Activated T-cell treated with anti-CD3 and anti-CD28 coated beads, Interleukin-2, amount 50 U/mL, for 4 hours (primary cell): ENCODE data around the gene MAPKAPK2. TPM values are rescaled to one million over a fixed set of nuclear protein-coding genes. Genes with fewer than 3 reads are reported as not detected.

Experiments used
- ATAC-seq, 2 donors: fragments of 200-7000 bp; cut with Tn5 transposase; one replicate each; pipeline ENCODE4 v1.10.0; 2021
- DNase-seq: peaks from one replicate; pipeline ENCODE4 v3.0.0-alpha.2; 2020
- H3K27me3 Mint-ChIP-seq: one replicate; pipeline ENCODE4 v1.8.0; 2021; ENCODE audit warnings: low read depth, mixed read lengths
- H3K36me3 Mint-ChIP-seq: one replicate; pipeline ENCODE4 v1.8.0; 2022; ENCODE audit warnings: mixed read lengths; ENCODE audit not compliant: insufficient read depth
- H3K4me1 Mint-ChIP-seq: one replicate; pipeline ENCODE4 v1.8.0; 2021; ENCODE audit warnings: low read depth, mixed read lengths
- H3K4me3 Mint-ChIP-seq: one replicate; pipeline ENCODE4 v1.8.0; 2021; ENCODE audit warnings: mild to moderate bottlenecking, moderate library complexity, mixed read lengths
- H3K9me3 Mint-ChIP-seq: one replicate; pipeline ENCODE4 v1.8.0; 2021; ENCODE audit warnings: mixed read lengths
- total RNA-seq, 3 donors: library from RNA; stranded (reverse); gene quantifications; one replicate each; pipeline ENCODE4 v1.2.1, GENCODE V29; 2021

The MAPKAPK2 gene
- total RNA-seq, 3 donors from 2014 or later: 98.2 to 136 (median 135) TPM

DNA sequence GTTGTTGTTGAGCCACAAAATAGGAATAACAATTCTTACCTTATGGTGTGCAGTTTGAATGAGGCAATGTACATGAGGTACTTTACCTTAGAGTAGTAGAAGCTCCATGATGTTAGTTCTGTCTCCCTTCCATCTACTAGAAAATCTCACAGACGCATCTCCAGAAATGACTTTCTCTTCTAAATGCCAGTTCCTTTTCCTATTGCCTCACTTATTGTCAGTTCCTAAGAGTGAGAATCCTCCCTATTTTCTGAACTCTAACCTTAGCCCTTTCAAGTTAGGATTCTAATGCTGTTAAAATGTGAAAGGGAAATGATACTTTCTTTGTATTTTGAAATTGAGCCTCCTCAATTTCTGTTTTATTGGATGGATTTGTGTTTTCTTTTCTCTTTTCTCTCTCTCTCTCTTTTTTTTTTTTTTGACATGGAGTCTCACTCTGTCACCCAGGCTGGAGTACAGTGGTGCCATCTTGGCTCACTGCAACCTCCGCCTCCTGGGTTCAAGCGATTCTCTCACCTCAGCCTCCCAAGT lies 18.6 kb upstream of the MAPKAPK2 start:
- no peaks in the 10 kb centered on the region for H3K9me3 Mint-ChIP-seq
- H3K4me1 Mint-ChIP-seq: peaks cover 25% of the 10 kb centered on the region
- H3K27me3 Mint-ChIP-seq: peaks cover 15% of the 10 kb centered on the region
- DNase-seq: no peak
- no peak for ATAC-seq
- no peaks in the 10 kb centered on the region for H3K36me3 Mint-ChIP-seq
- no peak overlapping the region for H3K4me3 Mint-ChIP-seq

GRCh38 chr1:206666954-206667665 lies 17.6 kb upstream of the MAPKAPK2 start:
- DNase-seq (no peak), ATAC-seq (no peak)
- Mint-ChIP-seq H3K36me3 (no peaks in the 10 kb centered on the region), H3K4me3 (no peak overlapping the region), H3K4me1 (peaks cover 23% of the 10 kb centered on the region), H3K27me3 (peaks cover 15% of the 10 kb centered on the region), H3K9me3 (no peaks in the 10 kb centered on the region)

DNA sequence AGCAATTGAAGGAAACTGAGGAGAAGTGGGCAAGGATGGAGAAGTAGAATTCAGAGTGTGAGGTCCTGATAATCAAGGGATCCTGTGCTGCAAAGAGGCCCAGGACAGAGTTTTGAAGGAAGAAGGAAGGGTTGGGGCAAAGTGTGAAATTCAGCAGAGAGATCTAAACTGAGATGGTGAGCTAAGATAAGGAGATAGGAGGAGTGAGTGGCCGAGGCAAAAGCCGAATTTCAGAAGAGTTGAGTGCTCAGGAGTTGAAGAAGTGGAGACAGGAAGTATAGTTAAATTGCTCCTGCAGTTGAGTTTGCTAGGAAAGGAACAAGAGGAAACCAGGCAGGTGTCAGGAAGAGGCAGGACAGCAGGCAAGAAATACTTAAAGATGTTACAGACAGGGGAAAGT lies 16.4 kb upstream of the MAPKAPK2 start:
- DNase-seq (no peak), ATAC-seq (no peak)
- H3K36me3 Mint-ChIP-seq: no peaks in the 10 kb centered on the region
- no peak overlapping the region for H3K4me3 Mint-ChIP-seq
- H3K9me3 Mint-ChIP-seq: no peaks in the 10 kb centered on the region
- H3K27me3 Mint-ChIP-seq: peaks cover 6% of the 10 kb centered on the region
- peaks cover 13% of the 10 kb centered on the region for H3K4me1 Mint-ChIP-seq

DNA sequence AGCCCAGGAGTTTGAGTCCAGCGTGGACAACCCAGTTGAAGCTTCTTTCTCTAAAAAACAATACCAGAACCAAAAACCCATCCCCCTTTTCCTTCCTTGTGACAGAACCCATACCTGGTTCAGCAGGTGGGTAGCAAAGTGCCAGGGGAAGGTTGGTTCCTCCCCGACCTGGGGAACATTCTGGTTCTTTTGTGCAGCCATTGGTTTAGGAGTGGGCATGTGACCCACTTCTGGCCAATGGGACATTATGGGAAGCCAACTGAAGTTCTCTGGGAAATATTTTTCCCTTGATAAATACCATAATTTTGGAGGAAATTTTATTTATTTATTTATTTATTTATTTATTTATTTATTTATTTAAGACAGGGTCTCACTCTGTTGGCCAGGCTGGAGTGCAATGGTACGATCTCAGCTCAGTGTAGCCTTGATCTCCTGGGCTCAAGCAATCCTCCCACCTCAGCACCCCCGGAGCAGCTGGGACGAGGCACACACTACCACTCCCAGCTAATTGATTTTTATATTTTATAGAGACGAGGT lies 15.8 kb upstream of the MAPKAPK2 start:
- ATAC-seq (no peak), DNase-seq (no peak)
- no peak overlapping the region for H3K4me3 Mint-ChIP-seq
- no peaks in the 10 kb centered on the region for H3K36me3 Mint-ChIP-seq
- peaks cover 3% of the 10 kb centered on the region for H3K27me3 Mint-ChIP-seq
- H3K4me1 Mint-ChIP-seq: peaks cover 10% of the 10 kb centered on the region
- no peaks in the 10 kb centered on the region for H3K9me3 Mint-ChIP-seq

- no peak for ATAC-seq
- Mint-ChIP-seq H3K9me3 (no peaks in the 10 kb centered on the region), H3K36me3 (no peaks in the 10 kb centered on the region), H3K27me3 (no peaks in the 10 kb centered on the region), H3K4me3 (no peak overlapping the region), H3K4me1 (peaks cover 8% of the 10 kb centered on the region)
- no peak for DNase-seq
These were observed 12.6 kb upstream of the MAPKAPK2 start for GRCh38 chr1:206672011-206672688.

- H3K4me1 Mint-ChIP-seq: peaks cover 6% of the 10 kb centered on the region
- ATAC-seq (no peak), DNase-seq (no peak)
- no peaks in the 10 kb centered on the region for H3K9me3 Mint-ChIP-seq
- no peak overlapping the region for H3K4me3 Mint-ChIP-seq
- no peaks in the 10 kb centered on the region for H3K36me3 Mint-ChIP-seq
- H3K27me3 Mint-ChIP-seq: no peaks in the 10 kb centered on the region
These were observed 11.6 kb upstream of the MAPKAPK2 start for GRCh38 chr1:206672844-206673758.

GRCh38 chr1:206674236-206674635 lies 10.5 kb upstream of the MAPKAPK2 start:
- Mint-ChIP-seq H3K27me3 (peaks cover 2% of the 10 kb centered on the region), H3K4me3 (no peak overlapping the region), H3K4me1 (peaks cover 8% of the 10 kb centered on the region), H3K36me3 (no peaks in the 10 kb centered on the region), H3K9me3 (no peaks in the 10 kb centered on the region)
- ATAC-seq (no peak), DNase-seq (no peak)

GRCh38 chr1:206674745-206675175 lies 9.9 kb upstream of the MAPKAPK2 start:
- H3K9me3 Mint-ChIP-seq: no peaks in the 10 kb centered on the region
- H3K36me3 Mint-ChIP-seq: no peaks in the 10 kb centered on the region
- H3K4me3 Mint-ChIP-seq: no peak overlapping the region
- ATAC-seq (no peak), DNase-seq (no peak)
- peaks cover 2% of the 10 kb centered on the region for H3K27me3 Mint-ChIP-seq
- H3K4me1 Mint-ChIP-seq: peaks cover 13% of the 10 kb centered on the region

DNA sequence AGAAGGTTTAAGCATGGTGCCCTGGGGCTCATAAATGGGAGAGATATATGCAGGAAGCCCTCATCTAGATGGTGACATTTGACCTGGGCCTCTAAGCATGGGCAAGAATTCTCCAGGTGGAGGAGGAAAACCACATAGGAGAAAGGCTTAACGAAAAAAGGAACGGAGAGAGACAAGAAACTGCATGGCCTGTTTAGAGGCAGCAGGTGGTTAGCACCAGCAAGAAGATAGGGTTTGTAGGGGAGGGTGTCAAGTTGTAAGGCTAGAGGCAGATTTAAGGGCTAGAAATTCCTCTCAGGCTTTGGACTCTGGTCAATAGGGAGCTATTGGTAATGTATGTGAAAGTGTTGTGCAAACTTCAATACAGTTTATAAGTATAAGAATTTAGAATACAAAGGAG lies 8.2 kb upstream of the MAPKAPK2 start:
- no peaks in the 10 kb centered on the region for H3K9me3 Mint-ChIP-seq
- no peak for DNase-seq
- no peaks in the 10 kb centered on the region for H3K36me3 Mint-ChIP-seq

GRCh38 chr1:206678490-206678889 lies 6.2 kb upstream of the MAPKAPK2 start:
- no peaks in the 10 kb centered on the region for H3K36me3 Mint-ChIP-seq
- H3K9me3 Mint-ChIP-seq: no peaks in the 10 kb centered on the region
- peak in 1 of 2 donors; percentile 30 for ATAC-seq
- peaks cover 30% of the 10 kb centered on the region for H3K4me1 Mint-ChIP-seq
- no peak overlapping the region for H3K4me3 Mint-ChIP-seq
- no peak for DNase-seq
- peaks cover 2% of the 10 kb centered on the region for H3K27me3 Mint-ChIP-seq

More for the DNA sequence above, 8.2 kb upstream of the MAPKAPK2 start:
- Mint-ChIP-seq H3K4me1 (peaks cover 26% of the 10 kb centered on the region), H3K4me3 (no peak overlapping the region), H3K27me3 (peaks cover 2% of the 10 kb centered on the region)
- ATAC-seq: no peak

DNA sequence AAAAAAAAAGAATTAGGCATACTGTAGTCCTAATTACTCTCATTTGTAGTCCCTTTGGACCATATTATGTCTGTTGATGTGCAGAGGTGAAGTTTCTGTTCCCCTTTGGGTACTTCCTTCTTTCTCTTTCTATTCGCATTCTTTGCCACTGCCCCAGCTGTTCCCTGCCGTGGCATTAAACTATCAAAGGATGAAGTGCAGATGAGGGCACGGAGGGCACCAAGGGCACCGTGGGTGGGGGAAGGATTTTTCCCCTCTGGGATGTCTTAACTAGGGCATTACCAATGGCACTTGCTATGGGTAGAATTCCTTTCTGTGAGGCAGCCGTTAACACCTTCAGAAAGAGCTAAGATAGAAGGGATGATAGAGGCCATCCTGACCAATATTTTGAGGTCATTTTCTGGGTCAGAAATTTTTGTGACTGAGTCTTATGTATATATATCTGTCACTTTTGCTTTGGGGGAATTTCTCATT lies 4.9 kb upstream of the MAPKAPK2 start:
- DNase-seq (no peak), ATAC-seq (peak in 1 of 2 donors; percentile 27)
- Mint-ChIP-seq H3K36me3 (no peaks in the 10 kb centered on the region), H3K4me1 (peaks cover 40% of the 10 kb centered on the region), H3K27me3 (peaks cover 2% of the 10 kb centered on the region), H3K9me3 (no peaks in the 10 kb centered on the region), H3K4me3 (peak overlapping the region; percentile 22)

DNA sequence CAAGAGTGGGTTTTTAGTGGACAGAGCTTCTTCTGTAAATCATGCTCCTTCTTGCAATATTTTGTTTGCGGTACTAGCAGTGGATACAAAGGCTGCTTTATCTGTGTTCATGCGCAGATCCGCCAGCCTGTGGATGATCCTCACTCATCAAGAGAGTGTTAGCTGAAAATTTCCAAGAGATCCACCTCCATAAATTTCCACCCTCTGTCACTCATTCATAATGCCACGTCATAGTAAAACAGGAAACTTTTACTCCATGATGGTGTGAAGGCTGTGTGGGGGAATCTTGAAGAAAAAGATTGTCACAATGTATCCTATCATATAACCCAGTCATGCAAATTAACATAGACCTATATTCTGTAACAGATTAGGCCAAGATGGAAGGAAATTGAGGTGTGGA lies 4.4 kb upstream of the MAPKAPK2 start:
- H3K36me3 Mint-ChIP-seq: no peaks in the 10 kb centered on the region
- no peaks in the 10 kb centered on the region for H3K9me3 Mint-ChIP-seq
- ATAC-seq (no peak), DNase-seq (no peak)
- no peak overlapping the region for H3K4me3 Mint-ChIP-seq
- H3K27me3 Mint-ChIP-seq: peaks cover 2% of the 10 kb centered on the region
- peaks cover 40% of the 10 kb centered on the region for H3K4me1 Mint-ChIP-seq

DNA sequence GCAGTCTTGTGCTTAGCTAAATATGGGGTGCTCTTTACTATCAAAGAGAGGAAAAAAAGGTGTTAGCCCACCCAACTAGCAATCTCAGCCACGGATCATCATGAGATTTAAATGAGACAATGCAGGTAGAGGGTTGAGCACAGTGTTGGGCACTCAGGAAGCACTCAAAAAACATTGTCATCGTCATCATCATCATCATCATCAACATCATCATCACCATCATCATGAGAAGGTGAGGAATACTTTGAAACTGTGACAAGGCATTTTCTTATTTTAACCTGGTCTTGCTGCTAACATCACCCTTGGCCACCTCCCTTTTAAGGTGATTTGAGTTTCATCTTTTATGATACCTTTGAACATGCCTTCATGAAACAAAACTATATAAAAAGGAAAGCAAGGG lies 3.3 kb upstream of the MAPKAPK2 start:
- DNase-seq: no peak

GRCh38 chr1:206682111-206682510 lies 2.6 kb upstream of the MAPKAPK2 start:
- Mint-ChIP-seq H3K4me3 (no peak overlapping the region), H3K4me1 (peaks cover 50% of the 10 kb centered on the region), H3K36me3 (no peaks in the 10 kb centered on the region), H3K27me3 (peaks cover 2% of the 10 kb centered on the region), H3K9me3 (no peaks in the 10 kb centered on the region)
- no peak for ATAC-seq
- DNase-seq: no peak

More for the DNA sequence above, 3.3 kb upstream of the MAPKAPK2 start:
- peaks cover 43% of the 10 kb centered on the region for H3K4me1 Mint-ChIP-seq
- H3K4me3 Mint-ChIP-seq: no peak overlapping the region
- ATAC-seq: no peak
- no peaks in the 10 kb centered on the region for H3K36me3 Mint-ChIP-seq
- H3K9me3 Mint-ChIP-seq: no peaks in the 10 kb centered on the region
- peaks cover 2% of the 10 kb centered on the region for H3K27me3 Mint-ChIP-seq
